AG04449 (cell line): ENCODE measurements around the gene ZSCAN12.
"Not testable (repeated sequence)": the region's sequence is repeated elsewhere in the genome, so short reads cannot be mapped to it uniquely, and the experiment has no call there.

ENCODE experiments used
- CTCF ChIA-PET: fragments of 350-600 bp; formaldehyde crosslinking; extraction: SDS; loops from one replicate; lab custom pipeline; 2021; ENCODE audit warnings: antibody characterized with exemption; lab: Yijun Ruan, JAX
- POLR2A ChIA-PET: fragments of 400-600, 350-600 bp; formaldehyde crosslinking; extraction: SDS; loops from one replicate; lab custom pipeline; 2020; ENCODE audit warnings: antibody characterized with exemption, inconsistent platforms; lab: Yijun Ruan, JAX
- DNase-seq: peaks from one replicate; pipeline ENCODE4 v3.0.0-alpha.2; 2010; ENCODE audit warnings: low read depth, low spot score
- H3K4me3 ChIP-seq: 2 replicates; pipeline ENCODE4 v1.5.1; 2011; ENCODE audit warnings: low read depth, mild to moderate bottlenecking, control low read depth, low read length
- CTCF ChIP-seq: IDR thresholded peaks from one replicate; pipeline ENCODE4 v1.5.1; 2011; ENCODE audit warnings: mild to moderate bottlenecking, moderate library complexity, low read length, control low read depth, inconsistent platforms; ENCODE audit not compliant: insufficient read depth; ENCODE audit errors: missing control alignments

Gene ZSCAN12

GRCh38 chr6:28370440-28370839, 29.1 kb downstream of the ZSCAN12 start:
- ChIA-PET CTCF (interaction anchor here (0.7 to 1.8 kb wide), 3 partner anchors 12 to 15 kb away, joined by 3 to 5 read pairs (median 3); no protein-coding TSS in a partner anchor), POLR2A (no interaction called here)
- no peak overlapping the region for H3K4me3 ChIP-seq
- no peak for DNase-seq
- TF ChIP-seq CTCF: no peak

GRCh38 chr6:28369463-28369862, 30.1 kb downstream of the ZSCAN12 start:
- no peak for TF ChIP-seq CTCF
- no peak overlapping the region for H3K4me3 ChIP-seq
- ChIA-PET POLR2A (no interaction called here), CTCF (interaction anchor here (1.8 kb wide), 1 partner anchor 14 kb away, joined by 5 read pairs; no protein-coding TSS in a partner anchor)
- DNase-seq: no peak

GRCh38 chr6:28368522-28368921, 31.0 kb downstream of the ZSCAN12 start:
- ChIA-PET CTCF (no interaction called here), POLR2A (no interaction called here)
- H3K4me3 ChIP-seq: no peak overlapping the region
- TF ChIP-seq CTCF: no peak
- no peak for DNase-seq

GRCh38 chr6:28365590-28365989, 34.0 kb downstream of the ZSCAN12 start:
- CTCF ChIA-PET: interaction anchor here (2.3 kb wide), 1 partner anchor 9 kb away, joined by 8 read pairs; no protein-coding TSS in a partner anchor
- DNase-seq: not testable (repeated sequence)

GRCh38 chr6:28360961-28361360, 38.6 kb downstream of the ZSCAN12 start:
- no peak for DNase-seq
- POLR2A ChIA-PET: no interaction called here
- CTCF ChIA-PET: no interaction called here
- no peak overlapping the region for H3K4me3 ChIP-seq
- no peak for TF ChIP-seq CTCF

More at GRCh38 chr6:28365590-28365989, 34.0 kb downstream of the ZSCAN12 start:
- H3K4me3 ChIP-seq, POLR2A ChIA-PET: not testable (repeated sequence)

GRCh38 chr6:28359562-28359961, 40.0 kb downstream of the ZSCAN12 start:
- DNase-seq, H3K4me3 ChIP-seq: not testable (repeated sequence)
- ChIA-PET POLR2A (interaction anchor here (0.6 kb wide), 1 partner anchor 255 kb away, joined by 3 read pairs; no protein-coding TSS in a partner anchor), CTCF (interaction anchor here (0.7 to 1.7 kb wide), 3 partner anchors 40 to 218 kb away, joined by 4 to 5 read pairs (median 4); partner anchors contain the start of gene ZSCAN12)

GRCh38 chr6:28357036-28357435, 42.5 kb downstream of the ZSCAN12 start:
- no peak overlapping the region for H3K4me3 ChIP-seq
- ChIA-PET POLR2A (interaction anchor here (1.3 kb wide), 1 partner anchor 90 kb away, joined by 3 read pairs; the partner anchor contains the start of gene ZSCAN26), CTCF (interaction anchor here (1.1 to 4.5 kb wide), 12 partner anchors 8 to 226 kb away, joined by 3 to 29 read pairs (median 12); partner anchors contain the start of genes ZKSCAN8 and ZSCAN31)
- DNase-seq: no peak
- no peak for TF ChIP-seq CTCF
